Transverse colon (tissue), 4 donors: ENCODE data around the gene PITPNC1. TPM values are rescaled to one million over a fixed set of nuclear protein-coding genes. Genes with fewer than 3 reads are reported as not detected.

Experiments
- DNase-seq: peaks from one replicate; pipeline ENCODE4 v3.0.0-alpha.2; 2019
- H3K27ac ChIP-seq, 4 donors: fragments of 200-600 bp; sonication (generic); 2 replicates each; pipeline ENCODE4 v1.5.1; 2016 to 2018; ENCODE audit warnings: inconsistent platforms in 4 of 4
- H3K27me3 ChIP-seq: fragments of 200-600 bp; sonication (generic); 2 replicates; pipeline ENCODE4 v1.5.1; 2017; ENCODE audit warnings: inconsistent platforms
- H3K36me3 ChIP-seq, 4 donors: fragments of 200-600 bp; sonication (generic); 2 replicates each; pipeline ENCODE4 v1.5.1; 2017 to 2019; ENCODE audit warnings: inconsistent platforms in 4 of 4
- H3K4me1 ChIP-seq, 4 donors: fragments of 200-600 bp; sonication (generic); 2 replicates each; pipeline ENCODE4 v1.5.1; 2017 to 2020; ENCODE audit warnings: inconsistent platforms in 4 of 4
- H3K4me3 ChIP-seq, 4 donors: fragments of 200-600 bp; sonication (generic); 1 replicate in 1 of 4; 2 replicates in 3 of 4; pipeline versions ENCODE4 v1.5.1 to v1.6.1; 2017 to 2019; ENCODE audit warnings: inconsistent platforms in 4 of 4
- H3K9me3 ChIP-seq, 2 donors: fragments of 200-600 bp; sonication (generic); 2 replicates each; pipeline ENCODE4 v1.5.1; 2017 to 2019; ENCODE audit warnings: inconsistent platforms in 2 of 2
- CTCF ChIP-seq, 5 experiments: fragments of 200-600 bp in 3 of 5; fragments of 450-650 bp in 2 of 5; sonication (generic) in 3 of 5; IDR thresholded peaks; 1 replicate in 2 of 5; 2 replicates in 3 of 5; pipeline ENCODE4 v1.5.1; 2016 to 2017; ENCODE audit warnings: antibody characterized with exemption in 5 of 5, inconsistent platforms in 3 of 5, mild to moderate bottlenecking in 2 of 5, moderate library complexity in 1 of 5
- EP300 ChIP-seq: sonication (generic); formaldehyde crosslinking; IDR thresholded peaks from one replicate; pipeline ENCODE4 v1.6.1; 2017; ENCODE audit warnings: antibody characterized with exemption, low read depth
- POLR2A ChIP-seq: fragments of 450-650 bp; IDR thresholded peaks from one replicate; pipeline ENCODE4 v1.6.1; 2016; ENCODE audit warnings: antibody characterized with exemption, mild to moderate bottlenecking, moderate library complexity
- POLR2AphosphoS5 ChIP-seq, 3 donors: sonication (generic); formaldehyde crosslinking; IDR thresholded peaks; one replicate each; pipeline ENCODE4 v1.6.1; 2016; ENCODE audit warnings: antibody characterized with exemption in 3 of 3
- WGBS, 2 donors: methylation state at CpG; one replicate each; pipeline ENCODE4 v1.1.5; 2018; ENCODE audit warnings: low coverage in 1 of 2; 5-methylcytosine and 5-hydroxymethylcytosine counted together
- in situ Hi-C, 4 donors: fragments of 200-750 bp; cut with MboI; loops; one replicate each; pipeline versions ENCODE4 v1.15.0 to v1.15.1; 2017; ENCODE audit warnings: low sequenced_read_pairs in 3 of 4, low pct_ligation_motif_present in 1 of 4, low pct_unique_long_range_greater_than_20kb in 1 of 4
- intact Hi-C: fragments of 100-400 bp; cut with DNase I; formaldehyde crosslinking; loops from one replicate; pipeline ENCODE4 v1.15.1; 2023; ENCODE audit warnings: low total_unique reads
- total RNA-seq, 4 donors: library from RNA; depleted of rRNA; stranded (reverse); fragments of >200 nt; gene quantifications; one replicate each; pipeline ENCODE4 v1.1.0, GENCODE V29; 2016

The PITPNC1 gene
- total RNA-seq, 4 donors from 2014 or later: 1.6 to 10.3 (median 4.0) TPM

DNA sequence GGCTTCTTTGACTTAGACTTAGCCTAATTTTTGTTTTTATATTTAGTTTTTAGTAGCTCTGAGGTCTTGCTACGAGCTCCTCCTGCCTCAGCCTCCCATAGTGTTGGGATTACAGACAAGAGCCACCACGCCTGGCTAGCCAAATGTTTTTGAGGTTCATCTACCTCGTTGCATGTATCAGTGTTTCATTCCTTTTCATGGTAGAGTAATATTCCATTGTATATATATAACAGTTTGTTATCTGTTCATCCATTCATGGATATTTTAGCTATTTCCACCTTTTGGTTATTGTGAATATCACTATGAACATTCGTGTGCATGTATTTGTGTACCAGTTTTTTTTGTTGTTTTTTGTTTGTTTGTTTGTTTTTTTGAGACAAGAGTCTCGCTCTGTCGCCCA, 352.8 kb downstream of the PITPNC1 start:
- Histone ChIP-seq H3K27me3 (no peaks in the 10 kb centered on the region), H3K4me3 (no peak overlapping the region), H3K4me1 (no peaks in the 10 kb centered on the region), H3K27ac (no peak overlapping the region), H3K36me3 (peaks cover 0 to 63% (median 31%) of the 10 kb centered on the region in 4 donors), H3K9me3 (no peaks in the 10 kb centered on the region)
- intact Hi-C loops: no loop called here
- no peak for DNase-seq
- 90 to 93% methylated on average over 5 to 6 of the region's 6 CpGs for whole genome bisulfite sequencing, 2 donors
- no peak for TF ChIP-seq EP300
- TF ChIP-seq POLR2A: no peak
- in situ Hi-C loops: no loop called here

DNA sequence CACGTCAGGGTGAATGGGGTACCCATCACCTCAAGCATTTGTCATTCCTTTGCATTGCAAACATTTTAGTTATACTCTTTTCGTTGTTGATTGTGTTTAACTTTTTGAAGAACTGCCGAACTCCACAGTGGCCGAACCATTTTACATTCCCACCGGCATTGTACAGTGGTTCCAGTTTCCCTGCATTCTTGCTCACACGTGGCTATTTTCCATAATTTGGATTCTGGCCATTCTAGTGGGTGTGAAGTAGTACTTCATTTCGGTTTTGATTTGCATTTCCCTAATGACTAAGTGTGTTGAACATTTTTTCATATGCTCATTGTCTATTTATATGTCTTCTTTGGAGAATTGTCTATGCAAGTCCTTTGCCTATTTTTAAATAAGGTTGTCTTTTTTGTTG, 353.6 kb downstream of the PITPNC1 start:
- peaks cover 0 to 65% (median 29%) of the 10 kb centered on the region in 4 donors for H3K36me3 ChIP-seq
- no peak overlapping the region for H3K27ac ChIP-seq
- H3K4me1 ChIP-seq: no peaks in the 10 kb centered on the region
- no peak overlapping the region for H3K4me3 ChIP-seq
- in situ Hi-C loops (no loop called here), intact Hi-C loops (no loop called here)
- no peaks in the 10 kb centered on the region for H3K9me3 ChIP-seq
- DNase-seq: no peak
- TF ChIP-seq POLR2AphosphoS5 (IDR thresholded peaks at IDR 0.05): no peak
- TF ChIP-seq POLR2A: no peak
- TF ChIP-seq EP300: no peak
- no peak for TF ChIP-seq CTCF (IDR thresholded peaks at IDR 0.05)
- WGBS, 2 donors: 75 to 95% methylated on average over 6 to 7 of the region's 7 CpGs
- H3K27me3 ChIP-seq: no peaks in the 10 kb centered on the region

DNA sequence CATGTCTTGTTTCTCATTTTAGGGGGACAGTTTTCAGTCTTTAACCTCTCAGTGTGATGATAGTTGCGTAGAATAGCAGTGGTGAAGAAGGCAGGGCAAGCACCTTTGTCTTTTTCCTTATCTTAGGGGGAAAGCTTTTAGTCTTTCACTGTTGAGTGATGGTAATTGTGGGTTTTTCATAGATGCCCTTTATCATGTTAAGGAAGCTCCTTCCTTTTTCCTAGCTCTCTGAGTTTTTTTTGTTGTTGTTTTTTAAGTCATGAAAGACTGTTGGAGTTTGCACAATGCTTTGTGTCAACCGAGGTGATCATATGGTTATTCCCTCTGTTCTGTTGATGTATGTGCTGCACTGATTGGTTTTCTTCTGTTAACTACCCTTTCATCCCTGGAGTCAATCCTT, 356.4 kb downstream of the PITPNC1 start:
- TF ChIP-seq EP300 (no peak), POLR2AphosphoS5 (IDR thresholded peaks at IDR 0.05) (no peak), POLR2A (no peak), CTCF (IDR thresholded peaks at IDR 0.05) (no peak)
- in situ Hi-C loops (no loop called here), intact Hi-C loops (no loop called here)
- Histone ChIP-seq H3K27me3 (no peaks in the 10 kb centered on the region), H3K4me3 (no peak overlapping the region), H3K27ac (no peak overlapping the region), H3K4me1 (no peaks in the 10 kb centered on the region), H3K36me3 (peaks cover 0 to 76% (median 35%) of the 10 kb centered on the region in 4 donors), H3K9me3 (no peaks in the 10 kb centered on the region)
- 81 to 100% methylated on average over 2 of the region's 2 CpGs for WGBS, 2 donors
- no peak for DNase-seq

DNA sequence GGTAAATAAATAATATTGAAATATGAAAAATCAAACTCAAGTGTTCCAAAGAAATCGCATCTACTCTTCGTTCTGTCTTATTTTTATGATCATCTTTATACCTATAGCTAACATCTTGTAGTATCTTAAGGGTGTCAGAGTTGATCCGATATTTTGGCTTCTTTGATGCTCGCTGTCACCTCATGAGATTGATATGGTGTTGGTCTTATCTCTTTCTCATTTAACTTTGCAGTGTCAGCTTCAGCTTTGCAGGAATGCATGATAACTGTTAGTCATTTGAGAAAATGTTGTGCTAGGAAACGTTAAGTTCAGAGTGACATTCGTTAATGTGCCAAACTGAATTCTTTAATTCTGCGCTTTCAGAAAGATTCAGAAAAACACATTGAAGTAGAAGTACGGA, 360.1 kb downstream of the PITPNC1 start:
- no peak for DNase-seq
- TF ChIP-seq EP300: no peak
- no peak for TF ChIP-seq POLR2AphosphoS5 (IDR thresholded peaks at IDR 0.05)
- no peak for TF ChIP-seq CTCF (IDR thresholded peaks at IDR 0.05)
- TF ChIP-seq POLR2A: no peak
- intact Hi-C loops: no loop called here
- no peaks in the 10 kb centered on the region for H3K27me3 ChIP-seq
- H3K36me3 ChIP-seq: peaks cover 0 to 79% (median 39%) of the 10 kb centered on the region in 4 donors
- no peaks in the 10 kb centered on the region for H3K9me3 ChIP-seq
- H3K4me1 ChIP-seq: no peaks in the 10 kb centered on the region
- 92% methylated on average over 6 to 8 of the region's 8 CpGs for WGBS, 2 donors
- H3K27ac ChIP-seq: no peak overlapping the region
- no peak overlapping the region for H3K4me3 ChIP-seq
- in situ Hi-C loops: no loop called here

DNA sequence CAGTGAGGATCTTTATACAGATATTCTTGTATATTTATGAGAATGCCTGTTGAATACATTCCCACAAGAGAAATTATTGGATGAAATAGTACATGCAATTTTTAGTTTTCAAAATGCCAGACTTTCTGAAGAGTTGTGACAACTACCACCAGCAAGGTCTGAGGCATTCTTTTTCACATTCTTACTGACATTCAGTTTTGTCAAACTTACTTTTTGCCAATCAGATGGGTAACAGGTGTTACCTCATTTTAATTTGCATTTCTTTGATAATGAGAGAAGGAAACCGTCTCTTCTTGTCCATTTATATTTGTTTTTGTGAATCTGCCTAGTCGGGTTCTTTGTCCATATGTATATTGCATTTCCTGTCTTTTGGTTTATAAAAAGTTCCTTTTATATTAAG, 364.9 kb downstream of the PITPNC1 start:
- intact Hi-C loops (no loop called here), in situ Hi-C loops (no loop called here)
- Histone ChIP-seq H3K36me3 (peaks cover 0 to 66% (median 30%) of the 10 kb centered on the region in 4 donors), H3K9me3 (no peaks in the 10 kb centered on the region), H3K27me3 (no peaks in the 10 kb centered on the region), H3K4me3 (no peak overlapping the region), H3K27ac (no peak overlapping the region), H3K4me1 (peaks cover 0 to 14% (median 9%) of the 10 kb centered on the region in 4 donors)
- no peak for DNase-seq
- 83 to 84% methylated on average over 2 of the region's 2 CpGs for WGBS, 2 donors
- no peak for TF ChIP-seq POLR2AphosphoS5 (IDR thresholded peaks at IDR 0.05)
- no peak for TF ChIP-seq EP300
- TF ChIP-seq POLR2A: no peak
- no peak for TF ChIP-seq CTCF (IDR thresholded peaks at IDR 0.05)
